ENCODE data around the gene TMIGD3. TPM values are rescaled to one million over a fixed set of nuclear protein-coding genes. Genes with fewer than 3 reads are reported as not detected.

The TMIGD3 gene
- total RNA-seq, 1 experiment from 2014 or later = not detected

DNA sequence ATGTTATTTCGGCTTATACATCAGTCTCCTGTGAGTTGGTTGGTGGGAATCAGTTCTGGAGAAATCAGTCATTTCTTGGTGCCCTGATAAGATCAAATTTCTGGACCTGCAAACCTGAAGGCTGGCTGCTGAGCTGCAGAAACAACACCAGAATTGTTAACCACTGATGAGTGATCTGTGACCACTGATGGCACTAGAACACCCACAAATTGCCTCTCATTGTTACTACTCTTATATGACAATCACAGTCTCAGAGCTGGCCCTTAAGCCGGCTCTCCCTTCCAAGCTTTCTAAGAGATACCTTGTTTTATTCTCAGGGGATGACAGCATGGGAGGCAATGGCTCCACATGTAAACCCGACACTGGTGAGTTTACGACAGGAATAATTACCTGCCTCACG, 27.7 kb downstream of the TMIGD3 start:
- no peak for DNase-seq (ENCODE audit: low spot score)

DNA sequence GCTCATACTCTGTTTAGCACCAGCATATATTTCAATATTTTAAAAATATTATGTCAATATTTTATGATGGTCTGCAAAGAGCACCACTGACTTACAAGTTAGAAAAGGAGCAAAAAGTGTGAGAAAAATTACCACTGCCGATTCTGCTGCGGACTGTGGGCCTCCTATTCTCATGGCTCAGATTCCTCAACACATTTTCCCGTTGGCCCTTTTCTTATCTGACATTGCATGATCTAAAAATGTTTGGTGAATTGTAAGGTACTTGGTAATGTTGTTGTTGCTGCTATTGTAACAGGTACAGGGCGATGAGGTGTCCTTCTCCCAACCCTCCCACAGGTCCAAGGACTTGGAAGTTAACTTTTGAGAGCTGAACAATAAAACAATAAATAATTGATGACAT, 28.9 kb downstream of the TMIGD3 start:
- DNase-seq (ENCODE audit: low spot score) = no peak

DNA sequence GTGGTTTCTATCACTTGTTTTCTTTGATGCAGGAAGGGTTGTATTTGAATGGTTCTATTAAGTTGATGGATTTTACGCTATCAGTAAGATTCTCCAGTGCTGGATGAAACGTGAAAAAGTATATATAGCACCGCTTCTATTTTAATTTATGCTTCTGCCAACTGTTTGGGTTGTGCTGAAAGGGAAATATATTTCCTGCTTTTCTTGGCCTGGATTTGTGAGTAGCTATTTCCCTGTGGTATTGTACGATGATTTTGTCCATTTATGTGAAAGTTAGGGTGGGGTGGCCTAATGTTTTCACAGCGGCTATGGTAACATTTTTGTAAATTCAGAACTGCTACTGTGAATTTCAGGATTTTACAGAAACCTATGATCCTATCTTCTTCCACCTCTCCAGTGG, 29.3 kb downstream of the TMIGD3 start:
- DNase-seq (ENCODE audit: low spot score) = no peak

DNA sequence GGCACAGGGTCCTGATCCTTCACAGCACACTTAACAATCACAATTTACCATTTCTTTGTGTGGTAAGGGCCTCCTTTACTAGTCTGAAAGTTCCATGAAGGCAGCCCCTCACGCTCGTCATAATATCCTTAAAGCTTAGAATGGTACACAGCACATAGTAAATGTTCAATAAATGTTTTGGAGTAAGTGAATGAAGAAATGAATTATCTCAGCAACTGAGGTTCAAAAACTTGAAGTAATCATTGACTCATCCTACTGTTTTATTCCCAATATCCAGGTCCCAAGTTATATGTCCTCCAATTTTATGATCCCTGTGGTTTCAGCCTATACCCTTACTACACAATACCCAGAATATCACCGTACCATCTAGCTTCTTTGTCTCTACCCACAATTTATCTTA, 31.9 kb downstream of the TMIGD3 start:
- no peak for DNase-seq (ENCODE audit: low spot score)

DNA sequence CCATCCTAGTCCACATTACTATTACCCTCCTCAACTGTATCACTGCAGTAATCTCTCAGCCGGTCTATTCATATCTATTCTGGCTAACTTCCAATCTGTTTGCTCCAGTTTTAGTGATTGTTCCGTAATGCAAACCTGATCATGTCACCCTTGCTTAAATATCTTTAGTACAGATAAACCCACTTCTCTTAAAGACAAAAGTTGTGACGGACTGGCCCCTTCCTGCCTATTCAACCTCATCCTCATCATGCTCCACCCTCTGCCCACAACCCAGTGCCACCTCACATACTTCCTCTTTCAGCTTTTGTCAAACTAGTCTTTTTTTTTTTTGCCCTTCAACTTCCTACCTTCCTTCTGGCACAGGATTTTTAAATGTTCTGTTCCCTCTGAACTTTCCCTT, 32.4 kb downstream of the TMIGD3 start:
- no peak for DNase-seq (ENCODE audit: low spot score)

DNA sequence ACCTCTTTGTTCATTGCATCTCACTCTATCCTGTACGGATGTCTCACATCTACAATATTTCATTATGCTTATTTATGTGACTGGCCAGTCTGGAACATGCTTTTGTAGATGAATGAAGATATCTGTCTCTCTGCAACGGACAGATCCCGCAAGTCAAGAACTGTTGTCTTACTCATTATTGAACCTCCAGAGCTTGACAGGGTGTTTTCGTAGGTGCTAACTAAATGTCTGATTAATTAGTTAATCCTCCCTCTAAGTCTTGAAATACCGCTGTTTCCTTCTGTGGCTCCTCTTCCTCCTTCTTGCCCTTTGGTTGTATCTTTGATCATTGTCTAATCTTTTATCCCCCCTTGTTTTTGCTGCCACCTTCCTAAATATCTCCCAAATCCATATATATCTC, 32.8 kb downstream of the TMIGD3 start:
- no peak for DNase-seq (ENCODE audit: low spot score)

DNA sequence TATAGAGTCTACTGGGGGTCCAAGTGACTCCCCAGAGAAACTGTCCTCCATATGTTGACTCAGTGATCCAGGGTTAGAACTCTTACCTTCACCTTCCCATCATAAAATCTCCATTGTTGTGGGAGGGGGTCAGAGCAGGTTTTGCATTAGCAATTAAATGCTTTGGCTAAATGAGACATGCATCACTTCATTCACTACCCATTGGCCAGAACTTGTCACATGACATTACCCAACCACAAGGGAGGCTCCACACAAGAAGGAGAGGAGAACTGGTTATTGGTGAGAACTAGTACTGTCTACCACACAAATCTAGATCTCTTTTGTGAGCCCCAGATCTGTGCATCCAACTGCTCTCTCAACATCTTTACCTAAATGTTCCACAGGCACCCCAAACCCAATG, 33.9 kb downstream of the TMIGD3 start:
- DNase-seq (ENCODE audit: low spot score) = no peak

DNA sequence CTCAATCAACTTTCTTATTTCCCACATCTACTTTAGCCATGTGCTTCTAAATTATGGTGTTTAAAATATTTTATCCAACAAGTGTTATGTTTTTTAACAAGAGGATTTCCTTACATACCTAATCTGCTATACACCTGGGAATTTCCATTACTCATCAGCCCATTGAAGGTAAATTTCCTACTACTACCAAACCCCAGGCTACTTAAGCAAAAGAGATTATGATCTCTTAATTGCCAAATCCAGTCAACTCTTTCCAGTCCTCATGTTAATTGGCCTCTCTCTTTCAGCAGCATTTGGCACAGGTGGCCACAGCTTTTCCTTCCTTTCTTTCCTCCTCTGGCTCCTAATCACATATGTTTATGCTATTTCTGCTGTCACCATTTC, 34.7 kb downstream of the TMIGD3 start:
- no peak for DNase-seq (ENCODE audit: low spot score)

DNA sequence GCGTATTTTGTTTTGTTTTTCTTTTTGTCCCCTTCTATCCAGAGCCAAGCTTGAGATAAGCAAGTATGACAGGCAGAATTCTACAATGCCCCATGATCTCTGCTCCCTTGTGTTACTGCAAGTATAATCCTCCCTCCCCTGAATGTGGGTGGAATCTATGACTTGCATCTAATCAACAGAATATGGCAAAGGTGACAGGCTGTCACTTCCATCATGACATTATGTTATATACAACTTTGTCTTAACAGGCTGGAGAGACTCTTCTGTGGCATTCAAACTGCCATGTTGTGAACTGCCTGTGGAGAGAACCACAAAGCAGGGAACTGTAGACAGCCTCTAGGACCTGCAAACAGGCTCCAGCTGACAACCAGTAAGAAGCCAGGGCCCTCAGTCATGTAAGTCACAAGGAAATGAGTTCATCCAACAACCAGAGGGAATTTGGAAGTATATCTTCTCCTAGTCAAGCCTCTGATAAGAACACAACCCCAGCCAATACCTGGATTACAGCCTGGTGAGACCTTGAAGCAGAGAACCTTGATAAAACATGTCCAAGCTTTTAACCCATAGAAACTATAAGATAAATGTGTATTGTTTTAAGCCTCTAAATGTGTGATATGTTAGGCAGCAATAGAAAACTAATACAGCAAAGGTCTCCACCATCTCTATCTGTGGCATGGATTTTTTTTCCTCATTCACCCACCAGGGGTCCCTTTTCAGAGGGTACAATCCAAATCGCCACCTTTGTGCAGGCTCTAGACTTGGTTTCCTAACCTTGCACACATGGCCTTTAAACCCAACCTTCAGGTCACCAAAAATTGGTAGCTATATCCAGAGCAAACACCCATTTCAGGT, 35.3 kb downstream of the TMIGD3 start:
- no peak for DNase-seq (ENCODE audit: low spot score)

DNA sequence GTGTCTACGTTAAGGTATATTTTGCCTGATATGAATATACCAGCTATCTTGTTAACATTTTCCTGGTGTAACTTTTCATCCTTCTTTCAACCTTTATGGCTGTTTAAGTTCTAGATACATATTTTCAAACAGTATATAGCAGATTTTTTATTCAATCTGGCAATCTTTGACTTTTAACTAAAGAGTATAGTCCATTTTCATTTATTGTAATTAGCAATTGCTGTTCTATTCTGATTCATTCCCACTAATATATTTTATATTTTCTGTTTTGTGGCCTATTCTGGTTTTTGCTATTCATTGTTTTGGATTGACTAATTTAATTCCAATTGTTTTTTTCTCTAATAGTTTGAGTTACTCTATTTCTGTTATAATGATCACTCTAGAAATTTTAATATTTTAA, 37.0 kb downstream of the TMIGD3 start:
- no peak for DNase-seq (ENCODE audit: low spot score)

DNA sequence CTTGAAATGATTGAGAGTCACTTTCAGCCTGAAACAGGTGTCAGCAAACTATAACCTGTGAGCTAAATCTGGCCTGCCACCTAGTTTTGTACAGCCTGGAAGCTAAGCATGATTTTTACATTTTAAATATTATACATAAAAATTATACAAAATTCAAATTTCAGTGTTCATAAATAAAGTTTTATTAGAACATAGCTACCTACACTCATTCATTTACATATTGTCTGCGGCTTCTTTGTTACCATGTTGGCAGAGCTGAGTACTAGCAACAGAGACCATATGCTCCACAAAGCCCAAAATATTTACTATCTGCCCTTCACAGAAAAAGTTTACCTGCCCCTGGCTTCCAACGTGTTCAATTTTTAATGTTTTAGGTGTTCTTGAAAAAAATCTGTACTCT, 37.7 kb downstream of the TMIGD3 start:
- no peak for DNase-seq (ENCODE audit: low spot score)

DNA sequence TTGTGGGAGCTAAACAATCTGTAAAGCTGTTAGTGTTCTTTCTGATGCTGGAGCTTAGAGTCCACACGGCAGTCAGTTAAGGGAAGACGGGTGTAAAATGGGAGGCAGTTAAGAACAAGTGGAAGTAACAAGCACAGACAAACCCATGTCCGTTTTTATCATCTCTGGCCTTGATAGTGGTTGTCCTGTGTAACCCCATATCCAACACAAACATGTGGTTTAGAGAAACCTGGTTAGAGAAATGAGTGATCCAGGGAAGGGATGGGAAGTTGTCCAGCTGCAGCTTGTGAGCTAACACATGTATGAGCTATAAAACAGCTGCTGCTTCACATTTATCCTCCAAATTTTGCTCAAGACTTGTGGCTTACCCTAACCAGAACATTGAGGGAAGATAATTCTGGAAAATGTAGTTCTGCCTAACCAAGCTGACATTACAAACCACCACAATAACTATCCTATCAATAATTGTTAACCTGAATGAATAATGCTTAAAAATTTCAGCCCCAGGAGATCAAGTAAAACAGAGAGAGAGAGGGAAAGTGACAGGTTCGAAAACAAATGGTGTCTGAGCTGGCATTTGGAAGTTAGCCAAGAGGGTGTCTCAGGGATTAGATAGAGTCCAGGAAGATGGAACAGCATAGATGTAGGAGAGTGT, 40.3 kb downstream of the TMIGD3 start:
- no peak for DNase-seq (ENCODE audit: low spot score)

DNA sequence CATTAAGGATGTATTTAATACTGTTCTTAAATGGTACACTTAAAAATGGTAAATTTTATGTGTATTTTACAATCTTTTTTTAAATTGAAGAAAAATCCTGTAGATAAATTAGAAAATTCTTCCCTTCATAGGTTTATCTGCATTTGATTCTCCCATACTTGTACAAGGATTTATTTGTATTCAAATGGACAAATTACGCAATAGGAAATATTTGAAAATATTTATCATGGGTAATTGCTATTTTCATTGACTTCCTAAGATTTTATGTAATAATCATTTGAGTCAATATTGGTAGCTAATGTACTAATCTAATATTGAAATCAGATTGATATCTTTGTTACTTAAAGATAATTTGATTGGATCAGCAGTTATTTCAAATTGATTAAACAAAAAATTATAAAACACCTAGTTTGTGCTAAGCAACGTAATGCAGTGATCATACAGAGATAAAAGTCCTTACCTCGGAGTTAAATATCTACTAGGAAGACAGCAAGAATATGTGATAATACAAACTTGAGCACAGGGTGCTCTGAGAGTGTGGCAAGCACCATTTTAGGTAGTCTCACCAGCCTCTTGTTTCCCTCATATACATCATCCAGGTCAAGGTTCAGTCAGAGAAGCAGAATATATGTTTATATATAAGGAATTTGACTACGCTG, 40.9 kb downstream of the TMIGD3 start:
- DNase-seq (ENCODE audit: low spot score) = no peak

DNA sequence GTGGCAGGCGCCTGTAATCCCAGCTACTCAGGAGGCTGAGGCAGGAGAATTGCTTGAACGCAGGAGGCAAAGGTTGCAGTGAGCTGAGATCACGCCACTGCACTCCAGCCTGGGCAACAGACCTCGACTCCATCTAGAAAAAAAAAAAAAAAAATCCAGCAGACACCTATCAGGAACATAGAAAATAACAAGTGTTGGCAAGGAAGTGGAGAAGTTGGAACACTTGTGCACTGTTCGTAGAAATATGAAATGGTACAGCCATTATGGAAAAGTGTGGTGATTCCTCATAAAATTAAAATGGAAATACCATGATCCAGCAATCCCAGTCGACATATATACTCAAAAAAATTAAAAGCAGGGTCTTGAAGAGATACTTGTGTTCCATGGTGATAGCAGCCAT, 41.7 kb downstream of the TMIGD3 start:
- DNase-seq (ENCODE audit: low spot score) = no peak

DNA sequence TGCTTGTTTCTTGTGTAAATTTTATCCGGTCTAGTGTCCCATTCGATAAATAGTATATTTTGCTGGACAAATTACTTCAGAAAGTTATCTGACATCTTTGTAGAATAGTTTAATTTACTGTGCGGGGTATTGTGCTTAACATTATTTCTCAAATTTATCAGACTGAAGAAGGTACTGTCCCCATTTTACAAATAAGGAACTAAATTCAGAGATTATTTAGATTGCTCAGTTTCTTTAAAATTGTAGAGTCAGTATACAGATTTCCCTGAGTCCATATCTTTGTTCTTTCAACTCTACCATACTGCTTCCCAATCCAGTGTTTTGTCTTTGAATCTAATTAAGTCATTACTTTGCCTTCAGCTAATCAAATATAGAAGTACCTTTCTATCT, 47.8 kb downstream of the TMIGD3 start:
- DNase-seq (ENCODE audit: low spot score) = no peak

DNA sequence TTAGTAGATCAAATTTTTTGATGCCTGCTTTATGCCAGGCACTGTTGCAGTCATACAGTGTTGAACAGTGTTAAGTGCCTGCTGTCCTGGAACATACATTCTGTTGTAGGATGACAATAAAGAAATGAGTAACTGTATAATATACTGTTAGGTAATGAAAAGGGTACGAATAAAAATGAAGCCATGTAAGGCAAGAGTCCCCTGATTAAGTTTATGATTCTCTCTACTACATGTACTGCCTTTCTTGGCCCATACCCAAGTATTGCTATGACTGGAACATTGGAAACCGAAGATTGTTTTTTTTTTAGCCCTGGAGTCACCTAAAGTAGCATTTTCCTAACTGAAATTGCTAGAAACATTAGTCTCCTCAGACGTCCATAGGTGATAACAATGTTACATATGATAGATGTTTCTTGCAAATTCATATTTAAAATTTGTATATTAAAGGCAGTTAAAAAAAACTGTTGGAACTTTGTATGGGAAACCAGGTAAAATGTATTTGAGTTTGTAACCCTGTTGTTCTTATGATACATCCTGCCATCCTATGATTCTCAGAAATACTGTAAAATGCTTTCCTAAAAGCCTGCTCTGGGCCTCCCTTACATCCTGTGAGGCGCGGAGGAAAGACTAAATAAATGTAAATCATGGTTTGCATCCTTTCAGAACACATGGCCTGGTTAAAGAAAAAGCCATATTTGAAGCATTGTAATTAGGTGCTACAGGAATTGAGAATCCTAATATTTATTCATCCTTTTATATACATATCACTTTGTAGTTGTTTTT, 48.4 kb downstream of the TMIGD3 start:
- DNase-seq (ENCODE audit: low spot score) = no peak

DNA sequence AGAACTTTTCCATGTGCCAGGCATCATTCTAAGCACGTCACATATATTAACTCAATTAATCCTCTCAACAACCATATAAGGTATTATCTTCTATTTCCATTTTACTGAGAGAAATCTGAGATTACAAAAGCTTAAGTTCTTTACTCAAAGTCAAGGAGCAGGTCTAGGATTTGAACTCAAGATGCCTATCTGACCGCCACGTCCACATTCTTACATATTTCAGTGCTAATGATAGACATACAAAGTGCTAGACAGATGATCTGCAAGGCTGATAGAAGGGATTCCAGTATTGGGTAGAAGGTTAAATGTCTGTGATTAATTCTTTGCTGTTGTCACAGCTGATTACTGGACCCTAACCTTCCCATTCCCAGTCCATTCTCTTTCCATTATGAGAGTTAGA, 49.7 kb downstream of the TMIGD3 start:
- DNase-seq (ENCODE audit: low spot score) = no peak

DNA sequence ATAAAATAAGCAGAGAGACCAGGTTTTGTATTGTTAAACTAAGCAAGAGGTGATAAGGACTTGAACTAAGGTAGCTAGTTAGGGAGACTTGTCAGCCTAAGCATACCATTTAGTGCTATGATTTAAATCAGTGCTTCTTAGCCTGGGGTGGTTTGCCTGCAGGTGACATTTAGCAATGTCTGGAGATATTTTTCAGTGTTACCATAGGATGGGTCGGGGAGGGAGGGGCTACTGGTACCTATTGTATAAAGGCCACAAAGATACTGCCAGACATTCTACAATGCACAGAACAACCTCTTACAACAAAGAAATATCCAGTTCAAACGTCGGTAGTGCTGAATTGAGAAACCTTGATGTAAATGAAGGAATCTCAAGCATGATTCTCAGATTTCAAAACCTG, 50.9 kb downstream of the TMIGD3 start:
- DNase-seq (ENCODE audit: low spot score) = no peak

DNA sequence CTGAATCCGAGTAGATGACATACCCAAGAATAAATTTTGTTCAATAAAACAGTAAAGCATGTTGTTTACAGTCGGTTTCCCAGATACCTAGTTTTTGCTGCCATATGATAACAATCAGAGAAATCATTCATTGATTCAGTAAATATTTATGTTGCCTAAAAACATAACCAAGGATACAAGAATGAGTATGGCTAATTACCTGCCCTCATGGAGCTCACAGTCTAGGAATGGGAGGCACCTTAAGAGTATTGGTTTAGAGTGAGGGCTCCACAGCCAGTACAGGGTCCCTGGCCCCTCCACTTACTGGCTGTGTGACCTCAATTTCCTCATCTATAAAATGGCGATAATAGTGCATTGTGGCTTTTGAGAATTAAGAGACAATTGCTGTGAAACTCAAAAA, 53.2 kb downstream of the TMIGD3 start:
- no peak for DNase-seq (ENCODE audit: low spot score)

DNA sequence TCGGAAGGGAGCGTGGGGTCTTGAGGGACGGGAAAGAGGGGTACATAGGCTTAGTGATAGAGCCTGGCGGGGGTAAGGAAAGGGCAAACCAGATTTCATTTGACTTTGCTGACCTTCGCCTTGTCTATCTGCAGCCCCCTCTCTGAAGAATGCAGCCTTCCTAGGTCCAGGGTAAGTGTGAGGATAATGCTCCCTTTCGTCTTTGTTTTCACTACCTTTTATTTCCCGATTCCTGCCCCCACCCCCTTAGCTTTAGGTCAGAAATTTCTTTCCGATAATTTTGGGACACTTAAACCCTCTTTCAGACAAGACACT, 53.8 kb downstream of the TMIGD3 start:
- no peak for DNase-seq (ENCODE audit: low spot score)

DNA sequence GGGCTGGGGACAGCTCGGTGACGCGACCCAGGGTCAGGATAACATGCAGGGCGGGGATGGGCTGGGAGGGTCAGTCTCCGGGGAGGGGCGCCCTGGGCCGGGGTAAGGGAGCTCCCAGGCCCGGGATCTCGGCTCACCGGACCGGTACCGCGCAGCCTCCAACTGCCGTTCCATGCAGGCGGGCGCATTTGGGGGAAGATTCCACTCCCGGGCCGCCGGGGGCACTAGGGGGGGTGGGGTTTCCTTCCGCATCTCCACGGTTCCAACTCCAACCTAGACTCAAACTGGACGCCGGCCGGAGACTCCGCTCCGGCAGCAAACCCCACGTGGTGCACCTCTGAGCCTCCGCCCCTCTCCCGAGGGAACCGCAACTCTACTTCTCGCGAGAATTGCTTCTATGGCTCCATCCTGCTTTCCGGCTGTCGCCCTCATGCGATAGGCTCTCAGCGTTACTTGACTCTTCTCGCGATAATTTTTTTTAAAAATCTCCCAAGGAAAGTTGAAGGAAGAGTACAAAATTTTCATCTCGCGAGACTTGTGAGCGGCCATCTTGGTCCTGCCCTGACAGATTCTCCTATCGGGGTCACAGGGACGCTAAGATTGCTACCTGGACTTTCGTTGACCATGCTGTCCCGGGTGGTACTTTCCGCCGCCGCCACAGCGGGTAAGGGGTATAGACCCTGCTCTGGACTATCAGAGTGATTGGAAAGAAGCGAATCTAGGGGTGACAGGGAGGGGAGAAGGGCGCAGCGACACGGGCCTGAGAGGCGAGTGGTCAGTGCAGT, 54.3 kb downstream of the TMIGD3 start, which contains the start of the genes ATP5PB and WDR77:
Gene ATP5PB (plus strand): TSS at position 547 of the 785 bp plus-strand sequence. CDS start 78 bp downstream, at position 625.
Gene WDR77 (minus strand): TSS at position 339 of the 785 bp plus-strand sequence. CDS start 87 bp downstream, at position 252.
- DNase-seq (ENCODE audit: low spot score) = peak; percentile 98

All from HT-29 (cell line).